ENCODE data around the gene TGFBR3. TPM values are rescaled to one million over a fixed set of nuclear protein-coding genes. Genes with fewer than 3 reads are reported as not detected.

Gene TGFBR3
- total RNA-seq, 1 experiment from 2014 or later: 14.5 TPM

- H3K27me3 ChIP-seq (ENCODE audit: control insufficient read depth, insufficient read depth, low read length): no peaks in the 10 kb centered on the region
- H3K27ac ChIP-seq (ENCODE audit: low read length): no peak overlapping the region
- intact Hi-C loops (cut with micrococcal nuclease; ENCODE audit: unreplicated experiment) (no loop called here), in situ Hi-C loops (cut with HindIII; ENCODE audit: low pct_unique_long_range_greater_than_20kb, low sequenced_read_pairs) (no loop called here)
- CTCF ChIA-PET: no interaction called here
- ATAC-seq: no peak
- no peaks in the 10 kb centered on the region for H3K9me3 ChIP-seq (ENCODE audit: control insufficient read depth, insufficient read depth, low read depth, low read length)
- H3K4me3 ChIP-seq (ENCODE audit: low read depth in 2 of 2, low read length in 2 of 2): no peak overlapping the region
- H3K4me1 ChIP-seq (ENCODE audit: control insufficient read depth, insufficient read depth, low read length): no peaks in the 10 kb centered on the region
- POLR2A ChIA-PET: no interaction called here
- no peaks in the 10 kb centered on the region for H3K36me3 ChIP-seq (ENCODE audit: control insufficient read depth, insufficient read depth, low read length)
- BruUV-seq (replicated peaks): no TSS peak
- TF ChIP-seq SIN3A (IDR thresholded peaks at IDR 0.05; ENCODE audit: borderline replicate concordance, insufficient read depth, low read depth, low read length) (no peak), CTCF (IDR thresholded peaks at IDR 0.05) (no peak), REST (IDR thresholded peaks at IDR 0.05; ENCODE audit: insufficient read depth in 1 of 2, low read depth in 2 of 2, low read length in 1 of 2) (no peak)
- DNase-seq (ENCODE audit: low read depth, low spot score): no peak
These were observed 87.7 kb downstream of the TGFBR3 start for GRCh38 chr1:91798241-91798648.

- no peak for DNase-seq (ENCODE audit: low read depth, low spot score)
- no TSS peak for BruUV-seq (replicated peaks)
- Histone ChIP-seq H3K4me1 (ENCODE audit: control insufficient read depth, insufficient read depth, low read length) (peaks cover 8% of the 10 kb centered on the region), H3K27ac (ENCODE audit: low read length) (no peak overlapping the region), H3K36me3 (ENCODE audit: control insufficient read depth, insufficient read depth, low read length) (no peaks in the 10 kb centered on the region), H3K27me3 (ENCODE audit: control insufficient read depth, insufficient read depth, low read length) (no peaks in the 10 kb centered on the region), H3K4me3 (ENCODE audit: low read depth in 2 of 2, low read length in 2 of 2) (no peak overlapping the region), H3K9me3 (ENCODE audit: control insufficient read depth, insufficient read depth, low read depth, low read length) (no peaks in the 10 kb centered on the region)
- ChIA-PET CTCF (interaction anchor here (0.6 kb wide), 1 partner anchor 33 kb away, joined by 3 read pairs; no protein-coding TSS in a partner anchor), POLR2A (no interaction called here)
- TF ChIP-seq REST (IDR thresholded peaks at IDR 0.05; ENCODE audit: insufficient read depth in 1 of 2, low read depth in 2 of 2, low read length in 1 of 2) (no peak), POLR2AphosphoS5 (IDR thresholded peaks at IDR 0.05; ENCODE audit: low read depth, low read length) (no peak), CTCF (IDR thresholded peaks at IDR 0.05) (no peak), TCF7L2 (IDR thresholded peaks at IDR 0.05; ENCODE audit: low read depth, low read length) (no peak), SIN3A (IDR thresholded peaks at IDR 0.05; ENCODE audit: borderline replicate concordance, insufficient read depth, low read depth, low read length) (no peak)
- no peak for ATAC-seq
- intact Hi-C loops (cut with micrococcal nuclease; ENCODE audit: unreplicated experiment): no loop called here
- in situ Hi-C loops (cut with HindIII; ENCODE audit: low pct_unique_long_range_greater_than_20kb, low sequenced_read_pairs): no loop called here
These were observed 88.8 kb downstream of the TGFBR3 start for GRCh38 chr1:91797164-91797563.

Measured in Panc1 (cell line).